HS-27A (cell line): ENCODE results near the gene LBH.
A peak's percentile ranks its signal among the peaks of the same experiment; 100 is the strongest.

Experiments used
- DNase-seq: peaks from one replicate; pipeline ENCODE4 v3.0.0-alpha.2; 2012; ENCODE audit warnings: low read depth, missing footprints

LBH gene

DNA sequence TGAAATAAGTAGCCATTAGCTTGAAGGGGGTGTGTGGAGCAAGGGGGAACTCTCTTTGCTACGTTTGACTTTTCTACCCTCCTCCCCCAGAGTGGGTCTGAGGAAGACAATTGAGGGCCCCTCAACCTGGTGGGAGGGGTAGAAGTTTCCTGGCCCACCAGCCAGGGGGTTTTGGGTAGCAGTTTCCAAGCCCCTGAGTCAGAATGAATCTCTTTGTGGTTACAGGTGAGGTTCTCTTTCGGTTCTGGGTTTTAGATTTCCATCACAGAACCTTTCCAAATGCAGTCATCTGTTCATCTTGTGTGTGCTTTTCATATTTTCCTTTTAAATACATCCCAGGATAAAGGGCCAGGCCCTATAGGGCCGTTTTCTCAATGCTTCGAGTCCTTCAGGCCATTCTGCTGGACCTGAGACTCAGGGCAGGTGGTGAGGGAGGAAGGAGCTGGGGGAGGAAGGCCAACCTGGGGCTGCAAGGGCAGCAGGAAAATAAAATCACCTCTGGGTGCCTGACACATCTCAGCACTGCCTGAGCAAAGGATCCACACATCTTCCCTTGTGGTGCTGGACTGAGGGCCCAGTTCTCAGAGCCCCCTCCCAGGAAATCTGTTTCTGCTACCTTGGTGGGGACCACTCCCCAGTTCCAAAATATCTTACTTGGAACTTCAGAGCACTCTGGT, 4.7 kb downstream of the LBH start:
- DNase-seq = no peak

DNA sequence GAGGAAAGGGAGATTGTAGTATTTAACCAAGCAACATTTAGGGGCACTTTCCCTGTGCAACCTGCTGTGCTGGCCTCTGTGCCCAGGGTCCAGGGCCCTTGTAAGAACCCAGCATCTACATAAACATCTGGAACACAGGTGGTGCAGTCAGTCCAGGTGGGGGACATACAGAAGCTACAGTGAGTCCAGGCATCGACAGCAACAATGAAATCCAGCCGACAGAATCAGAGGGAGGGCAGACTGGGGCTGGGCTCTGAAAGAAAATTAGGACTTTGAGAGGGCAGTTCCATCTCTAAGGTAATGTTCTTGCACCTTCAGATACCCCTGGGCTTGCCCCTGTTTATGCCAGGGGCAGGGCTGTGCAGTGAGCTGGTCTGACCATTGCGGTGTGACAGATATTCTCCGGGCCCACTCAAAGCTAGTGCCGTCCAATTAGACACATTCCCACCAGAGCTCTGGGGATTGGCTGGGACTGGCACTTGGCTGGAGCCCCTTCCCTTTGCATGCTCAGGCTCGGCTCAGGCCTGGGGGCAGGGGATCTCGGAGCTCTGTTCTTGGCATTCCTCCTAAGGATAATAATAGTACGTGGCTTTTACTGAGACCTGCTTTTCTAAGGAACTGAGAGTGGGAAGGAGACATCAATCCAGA, 5.4 kb downstream of the LBH start:
- DNase-seq = no peak

DNA sequence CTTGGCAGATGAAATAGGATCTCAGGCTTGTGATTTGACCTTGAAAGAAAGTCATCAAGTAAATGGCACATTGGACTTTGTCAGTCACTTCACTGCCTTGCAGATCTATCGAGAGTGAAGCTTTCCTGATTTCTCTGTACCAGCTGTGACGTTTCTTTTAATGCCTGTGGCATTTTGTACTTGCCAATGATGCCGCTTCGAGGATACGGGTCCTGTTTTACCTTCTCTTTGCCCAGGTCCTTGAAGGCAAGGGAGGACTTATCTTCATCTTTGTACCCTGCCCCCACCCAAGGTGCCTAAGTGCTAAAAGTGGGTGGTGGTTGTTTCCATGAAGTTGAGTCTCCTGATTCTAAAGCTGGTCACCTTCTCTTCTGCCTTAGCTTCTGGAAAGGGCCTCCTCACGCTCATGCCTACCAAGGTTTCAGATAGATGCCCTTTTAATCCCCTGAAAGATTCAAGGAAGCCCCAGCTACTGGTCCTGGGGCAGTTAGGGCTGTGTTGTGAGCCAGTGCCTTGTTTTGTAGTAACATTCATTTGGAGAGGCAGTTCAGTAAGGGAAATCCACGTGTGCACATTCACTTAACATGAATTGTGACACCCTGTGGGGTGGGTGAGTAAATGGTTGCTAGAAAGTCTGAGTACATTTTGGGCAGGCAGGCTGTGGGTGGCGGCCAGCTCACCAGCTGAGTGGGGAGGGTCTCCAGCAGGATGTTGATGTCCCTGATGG, 6.1 kb downstream of the LBH start:
- no peak for DNase-seq

DNA sequence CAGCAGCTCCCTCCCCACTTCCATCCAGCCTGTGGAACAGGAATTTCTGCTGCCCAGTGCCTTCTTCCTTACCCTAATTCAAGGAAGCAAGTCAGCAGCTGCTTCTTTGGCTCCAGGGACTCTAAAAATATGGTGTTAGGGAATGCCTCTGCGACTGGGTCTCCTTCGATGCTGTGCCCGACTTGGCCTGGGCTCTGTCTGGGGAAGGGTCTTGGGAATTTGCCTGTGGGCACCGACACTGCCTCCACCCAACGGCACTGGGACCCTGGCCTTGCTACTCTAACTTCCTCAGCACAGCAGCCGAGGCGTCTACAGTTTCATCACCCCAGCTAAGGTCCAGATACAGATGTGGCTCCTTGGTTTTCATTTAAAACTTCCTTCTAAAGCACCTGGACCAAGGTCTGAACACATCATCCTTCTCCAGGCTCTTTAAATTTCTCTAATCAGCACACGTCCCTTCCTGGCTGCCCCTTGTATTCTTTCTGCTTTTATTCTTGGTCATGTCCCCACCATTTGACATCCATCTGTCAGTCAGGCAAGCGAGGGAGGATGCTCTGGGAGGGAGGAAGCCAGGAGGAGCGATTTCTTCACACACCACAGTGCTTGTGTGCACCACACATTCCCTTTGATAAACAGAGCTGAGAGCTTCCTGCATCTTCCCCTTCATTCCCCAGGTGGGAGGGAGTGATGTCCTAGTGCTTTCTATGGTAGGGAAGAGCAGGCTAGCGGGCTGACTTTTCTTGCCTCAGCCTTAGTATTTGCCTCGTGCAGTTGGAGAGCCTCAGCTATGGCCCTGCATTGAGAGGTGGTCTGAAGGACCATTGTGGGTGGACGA, 6.8 kb downstream of the LBH start:
- DNase-seq = no peak

DNA sequence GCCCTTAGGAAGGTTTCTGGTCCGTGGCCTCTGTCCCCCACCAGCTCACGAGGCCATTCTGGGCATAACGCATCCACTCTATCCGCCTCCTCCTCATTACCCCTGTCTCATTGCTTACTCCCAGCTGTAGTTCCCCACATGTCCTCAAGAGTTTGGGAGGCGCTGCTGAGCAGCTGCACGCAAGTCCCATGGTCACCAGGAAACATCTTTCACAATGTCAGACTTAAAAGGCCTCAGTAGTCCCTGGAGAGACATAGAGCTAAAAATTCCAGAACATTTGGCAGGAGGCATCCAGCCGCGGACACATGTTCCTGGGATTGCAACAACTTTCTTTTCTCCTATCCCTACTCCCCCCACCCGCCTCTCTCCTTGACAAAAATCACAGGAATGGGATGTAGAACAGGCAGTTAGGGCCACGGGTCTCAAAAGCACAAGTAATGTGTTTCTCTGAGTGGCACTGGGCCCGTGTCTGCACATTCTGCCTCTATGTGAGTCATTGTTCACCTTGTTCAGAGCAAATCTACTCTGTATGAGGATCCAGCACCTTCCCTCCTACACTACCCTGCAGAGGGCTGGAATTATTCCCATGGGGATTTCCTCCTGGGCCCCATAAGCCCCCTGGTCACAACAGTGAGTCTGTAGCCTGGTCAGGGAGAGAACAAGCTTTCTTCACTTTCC, 8.1 kb downstream of the LBH start:
- DNase-seq = no peak

DNA sequence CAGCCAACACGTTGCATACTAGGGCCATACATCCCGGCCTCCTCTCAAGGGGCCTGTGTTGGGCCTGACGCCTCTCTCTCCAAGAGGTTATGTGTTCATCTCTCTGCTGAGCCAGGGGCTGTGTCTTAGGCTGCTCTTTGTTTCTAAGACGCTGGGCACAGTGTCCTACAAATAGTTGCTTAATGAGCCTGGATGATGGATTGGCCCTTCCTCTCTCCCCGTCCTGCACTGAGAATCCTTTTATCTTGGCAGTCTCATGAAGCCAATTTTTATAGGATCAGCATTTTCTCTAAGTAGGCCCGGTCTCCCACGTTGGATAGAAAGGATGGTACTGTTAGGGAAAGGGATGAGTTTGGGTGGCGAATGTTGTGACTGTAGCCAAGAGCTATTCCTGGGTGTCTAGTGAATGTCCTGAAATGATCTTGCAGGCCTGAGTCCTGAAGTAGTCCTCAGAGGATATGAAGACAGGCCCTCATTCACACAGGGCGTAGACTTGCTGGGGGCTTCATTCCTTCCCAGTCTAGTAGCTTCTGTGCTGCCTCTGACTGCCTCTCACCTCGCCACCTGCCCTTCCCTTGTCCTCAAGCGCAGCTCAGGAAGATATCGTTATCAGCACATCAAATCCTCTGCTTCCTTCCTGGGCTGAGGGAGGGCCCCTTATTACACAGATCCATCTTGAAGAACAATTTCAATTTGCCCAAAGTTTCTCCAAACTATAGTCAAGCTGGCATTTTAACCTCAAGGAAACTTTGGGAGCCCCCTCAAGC, 8.8 kb downstream of the LBH start:
- no peak for DNase-seq

DNA sequence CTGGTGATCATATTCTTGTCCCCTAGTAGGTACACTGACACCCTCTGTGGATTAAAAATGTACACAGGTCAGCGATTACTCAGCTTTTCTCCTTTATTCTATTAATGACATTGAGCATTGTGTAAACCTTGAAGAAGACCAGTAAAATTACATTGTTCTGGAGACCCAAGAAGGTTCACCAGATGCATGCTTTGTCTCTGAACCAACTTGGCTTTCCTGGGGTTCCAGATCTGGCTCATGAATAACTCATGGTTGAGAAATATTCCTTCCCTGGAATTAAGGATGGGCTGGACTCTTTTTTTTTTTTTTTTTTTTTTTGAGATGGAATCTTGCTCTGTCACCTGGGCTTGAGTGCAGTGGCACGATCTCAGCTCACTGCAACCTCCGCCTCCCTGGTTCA, 11.9 kb downstream of the LBH start:
- no peak for DNase-seq

DNA sequence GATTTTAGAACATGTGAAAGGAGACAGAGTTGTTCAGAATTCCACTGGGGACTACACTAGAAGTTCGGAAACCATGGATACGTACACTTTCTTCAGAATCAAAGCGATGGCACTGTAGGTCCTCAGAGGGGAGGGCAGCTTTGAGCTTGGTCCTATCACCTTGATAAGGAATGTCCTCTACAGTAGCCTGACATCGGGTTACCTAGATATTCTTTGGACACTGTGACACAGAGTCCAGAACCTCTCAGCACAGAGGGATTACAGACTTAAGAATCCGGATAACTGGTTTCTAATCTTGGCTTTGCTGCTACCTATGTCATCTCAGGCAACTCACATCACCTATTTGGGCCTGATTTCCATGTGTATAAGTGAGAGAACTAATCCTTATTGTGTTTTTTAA, 14.0 kb downstream of the LBH start:
- DNase-seq = no peak

DNA sequence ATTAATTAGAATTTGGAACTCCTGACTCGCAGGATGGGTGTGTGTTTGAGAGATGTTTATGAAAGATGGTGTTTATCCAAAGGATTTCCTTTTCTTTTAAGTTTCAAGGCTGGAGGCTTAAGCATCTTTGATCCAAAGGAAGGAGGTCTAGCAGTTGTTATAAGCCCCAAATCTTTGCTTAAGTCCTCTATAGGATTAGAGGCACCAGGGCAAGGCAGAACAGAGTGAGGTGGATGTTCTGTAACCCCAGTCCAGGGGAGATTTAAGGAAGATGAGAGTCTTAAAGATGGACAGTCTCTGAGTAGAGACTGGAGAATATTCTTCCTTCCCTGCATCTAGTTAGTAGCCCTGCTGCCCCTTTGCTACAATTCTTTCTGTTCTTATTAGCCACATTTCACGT, 17.5 kb downstream of the LBH start:
- DNase-seq = no peak

DNA sequence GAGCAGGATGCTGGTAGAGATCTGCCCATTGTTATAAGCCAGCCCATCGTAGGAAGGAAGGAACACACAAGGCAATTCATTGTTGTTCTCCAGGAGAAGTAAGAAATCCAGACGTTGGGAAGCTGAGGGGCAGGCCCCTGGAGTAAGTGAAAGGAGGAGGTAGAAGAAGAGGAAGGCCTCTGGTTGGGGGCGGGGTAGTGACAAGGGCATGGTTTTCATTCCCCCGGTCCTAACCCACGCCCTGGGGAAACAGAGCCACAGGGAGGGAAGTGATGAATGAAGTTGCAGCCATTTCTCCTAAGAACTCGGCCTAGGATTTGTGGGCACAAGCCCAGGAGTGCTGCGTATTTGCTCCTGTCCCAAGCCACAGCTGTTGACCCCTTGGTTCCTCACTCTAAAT, 18.0 kb downstream of the LBH start:
- no peak for DNase-seq

DNA sequence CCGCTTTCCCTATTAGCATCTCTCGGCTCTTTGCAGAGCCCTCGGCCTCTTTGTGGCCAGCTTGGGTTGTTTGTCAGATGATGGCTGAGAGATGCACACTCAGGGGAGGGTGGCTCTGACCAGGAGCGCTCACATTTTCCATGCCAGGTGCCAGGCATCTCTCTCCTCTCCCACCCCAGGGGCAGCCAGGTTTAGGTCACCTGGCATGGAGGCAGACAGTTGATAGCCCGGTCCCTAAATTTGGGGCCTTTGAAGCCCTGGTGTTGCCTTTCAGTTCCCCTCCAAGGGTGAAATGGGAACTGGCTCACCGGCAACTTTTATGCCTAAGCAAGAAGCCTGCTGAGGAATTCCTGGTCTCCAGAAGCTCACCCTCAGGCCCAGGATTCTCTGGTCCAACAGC, 19.1 kb downstream of the LBH start:
- no peak for DNase-seq

DNA sequence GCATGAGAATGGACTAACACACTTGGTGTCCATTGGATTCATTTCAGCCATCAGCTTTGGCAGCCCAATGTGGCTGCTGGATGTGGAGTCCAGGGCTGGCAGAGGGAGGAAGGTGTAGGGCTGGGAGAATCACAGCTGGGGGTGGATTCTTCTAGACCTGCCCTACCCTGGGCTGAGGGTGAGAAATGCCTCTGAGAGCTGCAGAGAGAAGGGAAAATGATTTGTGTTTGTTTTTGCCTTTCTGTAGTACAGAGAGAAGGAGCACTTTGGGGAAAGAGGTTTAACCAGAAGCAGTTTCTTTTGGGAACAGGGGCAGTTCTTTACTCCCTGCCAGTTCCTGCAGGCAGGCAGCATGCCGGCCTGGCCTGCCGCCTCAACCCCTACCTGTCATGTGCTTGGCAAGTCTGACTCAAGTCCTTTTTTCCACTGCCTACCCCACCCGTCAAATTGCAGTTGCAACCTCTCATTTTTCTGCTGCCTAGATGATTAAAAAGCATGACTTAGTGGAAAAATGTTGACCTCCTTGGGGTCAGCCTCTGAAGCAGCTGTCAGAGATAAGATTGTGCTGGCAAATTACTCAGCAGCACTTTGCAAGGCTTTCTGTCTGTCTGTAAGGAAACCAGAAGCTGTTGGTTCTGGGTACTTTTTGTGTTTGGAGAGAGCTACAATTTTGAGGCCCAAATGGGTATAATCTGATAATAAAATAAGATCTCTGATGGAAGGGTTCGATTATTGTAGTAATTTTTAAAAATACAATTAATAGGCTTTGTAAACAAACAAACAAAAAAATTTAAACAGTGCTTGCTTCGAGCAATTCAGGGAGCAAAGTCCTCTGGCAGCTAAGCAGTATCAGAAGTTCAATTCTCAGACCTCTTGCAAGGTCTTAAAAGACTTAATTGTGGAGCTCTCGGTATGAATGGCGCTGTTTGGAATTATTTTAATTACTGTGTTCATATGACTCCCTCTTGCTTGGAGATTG, 21.7 kb downstream of the LBH start:
- peak; percentile 64 for DNase-seq

DNA sequence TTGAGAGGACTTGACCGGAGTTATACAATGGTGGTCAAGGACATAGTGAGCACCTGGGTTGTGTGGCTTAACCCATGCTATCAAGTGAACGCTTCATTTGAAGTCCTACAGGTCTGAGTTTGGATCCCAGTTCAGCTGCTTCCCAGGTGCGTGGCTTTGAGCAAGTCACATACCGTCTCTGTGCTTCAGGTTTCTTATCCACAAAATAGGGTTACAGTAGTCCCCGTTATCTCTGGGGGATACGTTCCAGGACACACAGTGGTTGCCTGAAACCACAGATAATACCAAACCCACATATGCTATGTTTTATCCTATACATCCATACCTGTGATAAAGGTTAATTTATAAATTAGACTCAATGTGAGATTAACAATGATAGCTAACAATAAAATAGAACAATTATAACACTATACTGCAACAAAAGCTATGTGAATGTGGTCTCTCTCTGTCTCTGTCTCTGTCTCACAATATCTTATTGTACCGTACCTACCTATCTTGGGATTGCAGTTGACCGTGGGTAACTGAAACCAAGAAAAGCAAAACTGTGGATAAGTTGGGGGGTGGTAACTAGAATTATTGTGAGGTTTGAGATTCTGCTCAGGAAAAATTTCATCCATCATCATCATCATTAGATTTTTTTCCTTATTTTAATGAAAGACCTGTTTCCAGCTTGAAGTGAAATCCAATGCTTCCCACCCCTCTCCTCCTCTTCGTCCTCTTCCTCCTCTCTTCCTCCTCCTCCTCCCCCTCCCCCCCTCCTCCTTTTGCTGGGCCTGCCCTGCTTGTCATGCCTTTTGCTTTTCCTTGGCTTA, 22.7 kb downstream of the LBH start:
- no peak for DNase-seq

DNA sequence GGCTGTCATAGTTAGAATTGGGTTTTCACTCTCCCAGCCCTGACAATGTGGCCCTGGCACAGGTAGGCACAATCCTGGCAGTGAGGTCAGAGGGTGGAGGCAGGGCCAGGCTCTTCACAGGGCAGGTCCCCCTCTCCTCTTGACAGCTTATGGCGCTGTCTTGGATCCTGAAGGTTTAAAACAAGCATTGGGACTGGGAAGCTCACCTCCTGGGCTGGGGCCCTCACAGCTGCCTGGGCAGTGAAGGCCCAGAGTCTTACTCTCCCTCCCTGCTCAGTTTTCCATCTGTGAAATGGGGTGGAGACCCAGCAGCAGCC, 23.3 kb downstream of the LBH start:
- no peak for DNase-seq

DNA sequence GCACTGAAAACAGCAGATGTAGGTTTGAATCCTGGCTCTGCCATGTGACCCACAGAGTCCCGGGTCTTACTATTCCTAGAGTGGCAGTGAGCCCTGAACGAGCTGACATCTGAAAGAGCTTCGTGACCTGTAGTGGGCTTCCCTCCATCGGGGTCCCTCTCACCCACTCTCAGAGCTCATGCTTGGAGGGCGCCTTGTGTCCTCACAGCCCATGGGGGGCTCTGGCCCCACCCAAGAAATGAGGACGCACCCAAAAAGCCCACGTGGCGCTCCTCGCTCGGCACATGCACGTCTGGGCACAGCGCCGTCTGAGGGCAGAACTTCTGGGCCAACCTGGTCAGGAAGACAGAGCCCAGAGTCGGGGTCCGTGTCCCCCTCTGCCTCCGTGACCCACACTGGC, 23.7 kb downstream of the LBH start:
- DNase-seq = no peak

DNA sequence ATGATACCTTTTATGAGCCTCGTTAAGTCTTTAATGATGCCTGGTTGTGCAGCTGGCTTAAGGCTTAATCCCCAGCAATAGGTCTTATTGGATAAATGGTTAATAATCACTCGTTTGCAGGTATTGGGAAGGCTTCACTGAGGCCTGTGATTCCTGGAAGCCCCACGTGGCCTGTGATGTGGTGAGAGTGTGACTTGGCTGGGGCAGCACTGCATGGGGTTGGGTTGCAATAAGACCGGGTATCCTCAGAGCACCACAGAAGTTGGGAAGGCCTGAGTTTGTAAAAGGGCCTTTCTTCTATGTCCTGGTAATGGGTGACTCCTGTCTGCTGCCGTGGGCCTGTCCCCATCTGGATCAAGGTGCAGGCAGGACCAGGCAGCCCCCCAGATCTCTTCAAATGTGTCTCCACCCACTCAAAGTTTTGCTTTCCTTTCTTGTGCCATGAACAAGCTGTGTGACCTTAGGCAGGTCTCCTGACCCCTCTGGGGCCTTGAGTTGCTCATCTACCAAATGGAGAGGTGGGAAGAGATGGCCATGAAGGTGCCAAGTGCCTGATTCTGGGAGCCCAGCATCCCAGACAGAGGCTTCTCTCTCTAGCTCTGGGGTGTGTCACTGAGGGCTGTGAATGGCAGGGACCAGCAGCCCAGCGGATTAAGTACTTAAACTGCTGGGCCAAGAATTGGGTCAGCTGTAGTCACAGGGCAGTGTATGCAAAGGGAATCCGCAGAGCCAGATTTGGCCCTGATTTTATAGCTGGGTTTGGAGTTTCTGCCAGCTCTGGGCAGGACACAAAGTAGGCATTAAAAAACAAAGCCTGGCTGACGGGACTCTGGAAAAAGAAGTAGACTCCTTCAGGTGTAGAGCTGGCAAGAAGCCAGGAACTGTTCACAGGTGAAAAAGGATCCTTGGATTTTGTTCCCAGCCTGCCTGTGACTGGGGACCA, 24.4 kb downstream of the LBH start:
- no peak for DNase-seq

DNA sequence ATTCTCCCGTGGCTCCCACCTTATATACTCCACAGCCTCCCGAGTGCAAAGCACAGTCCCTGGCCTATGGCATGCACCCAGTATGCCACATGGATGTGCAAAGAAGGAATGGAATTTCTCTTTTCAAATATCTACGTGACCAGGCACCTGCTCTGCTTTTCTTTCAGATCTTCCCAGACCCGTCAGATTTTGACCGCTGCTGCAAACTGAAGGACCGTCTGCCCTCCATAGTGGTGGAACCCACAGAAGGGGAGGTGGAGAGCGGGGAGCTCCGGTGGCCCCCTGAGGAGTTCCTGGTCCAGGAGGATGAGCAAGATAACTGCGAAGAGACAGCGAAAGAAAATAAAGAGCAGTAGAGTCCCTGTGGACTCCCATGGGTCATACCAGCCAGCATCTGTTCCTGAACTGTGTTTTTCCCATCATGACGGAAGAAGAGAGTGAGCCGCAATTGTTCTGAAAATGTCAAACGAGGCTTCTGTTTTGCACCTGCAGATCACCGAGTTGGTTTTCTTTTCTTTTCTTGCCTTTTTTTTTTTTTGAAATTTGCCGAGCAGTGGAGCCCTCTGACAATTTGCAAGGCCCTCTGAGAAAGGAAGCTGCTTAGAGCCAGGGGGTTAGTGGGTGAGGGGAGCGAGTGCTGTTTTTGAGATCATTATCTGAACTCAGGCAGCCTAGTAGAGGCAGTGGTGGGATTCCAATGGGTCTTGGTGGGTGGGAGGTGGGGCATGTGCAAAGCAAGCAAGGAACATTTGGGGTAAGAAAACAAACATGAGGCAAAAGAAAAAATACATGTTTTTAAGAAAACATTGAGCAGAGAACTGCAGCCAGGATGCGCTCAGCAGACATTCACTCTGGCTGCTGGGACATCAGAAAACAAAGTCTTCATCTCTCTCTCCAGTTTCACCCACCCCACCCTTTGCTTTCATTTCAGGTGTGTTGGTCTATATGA, 26.2 kb downstream of the LBH start:
- no peak for DNase-seq
